Hindlimb muscle (tissue), 1 donor: ENCODE measurements around the gene SPG7. TPM values are rescaled to one million over a fixed set of nuclear protein-coding genes. Genes with fewer than 3 reads are reported as not detected.

Experiments used
- DNase-seq: peaks from one replicate; pipeline ENCODE4 v3.0.0-alpha.2; 2013
- polyA plus RNA-seq: library from polyadenylated mRNA; unstranded; fragments of 120-200 nt; gene quantifications from one replicate; pipeline ENCODE4 v1.2.1, GENCODE V29; 2013; ENCODE audit not compliant: insufficient read length

The SPG7 gene
- polyA plus RNA-seq, 1 donor: 71.4 TPM

GRCh38 chr16:89517128-89517527 is 8.9 kb downstream of the SPG7 start:
- DNase-seq: no peak

GRCh38 chr16:89519881-89520280 is 11.7 kb downstream of the SPG7 start:
- no peak for DNase-seq

GRCh38 chr16:89522287-89522686 is 14.1 kb downstream of the SPG7 start:
- no peak for DNase-seq

GRCh38 chr16:89523680-89524344 is 15.6 kb downstream of the SPG7 start:
- DNase-seq: no peak

- DNase-seq: no peak
Observed at GRCh38 chr16:89525146-89525913, 17.1 kb downstream of the SPG7 start.

GRCh38 chr16:89529097-89529496 is 20.9 kb downstream of the SPG7 start:
- DNase-seq: no peak

GRCh38 chr16:89530401-89531381 is 22.5 kb downstream of the SPG7 start:
- DNase-seq: no peak

- no peak for DNase-seq
Observed at GRCh38 chr16:89531821-89532526, 23.8 kb downstream of the SPG7 start.

GRCh38 chr16:89534252-89534756 is 26.1 kb downstream of the SPG7 start:
- DNase-seq: peak; percentile 31

- no peak for DNase-seq
Observed at GRCh38 chr16:89536371-89536770, 28.2 kb downstream of the SPG7 start.

- no peak for DNase-seq
Observed at GRCh38 chr16:89536886-89537548, 28.8 kb downstream of the SPG7 start.

- DNase-seq: no peak
Observed at GRCh38 chr16:89537549-89537925, 29.3 kb downstream of the SPG7 start.

GRCh38 chr16:89538286-89538685 is 30.1 kb downstream of the SPG7 start:
- DNase-seq: no peak

- DNase-seq: no peak
Observed at GRCh38 chr16:89540557-89540956, 32.4 kb downstream of the SPG7 start.

- no peak for DNase-seq
Observed at GRCh38 chr16:89541792-89542191, 33.6 kb downstream of the SPG7 start.

GRCh38 chr16:89544113-89544512 is 35.9 kb downstream of the SPG7 start:
- no peak for DNase-seq

- no peak for DNase-seq
Observed at GRCh38 chr16:89544713-89545043, 36.5 kb downstream of the SPG7 start.

GRCh38 chr16:89545044-89545830 is 37.0 kb downstream of the SPG7 start:
- DNase-seq: no peak

- no peak for DNase-seq
Observed at GRCh38 chr16:89545831-89546574, 37.8 kb downstream of the SPG7 start.

- no peak for DNase-seq
Observed at GRCh38 chr16:89546781-89547180, 38.6 kb downstream of the SPG7 start.
